Ishikawa (cell line): ENCODE measurements around the gene PDZD2.

Source experiments
- CEBPB ChIP-seq: IDR thresholded peaks from 2 replicates; pipeline ENCODE4 v1.6.1; 2012
- CREB1 ChIP-seq: IDR thresholded peaks from 2 replicates; pipeline ENCODE4 v1.6.1; 2012; ENCODE audit warnings: low read depth
- EGR1 ChIP-seq: IDR thresholded peaks from 2 replicates; pipeline ENCODE4 v1.6.1; 2012
- EP300 ChIP-seq: IDR thresholded peaks from 2 replicates; pipeline ENCODE4 v1.6.1; 2012; ENCODE audit warnings: borderline replicate concordance
- FOXM1 ChIP-seq: IDR thresholded peaks from 2 replicates; pipeline ENCODE4 v1.6.1; 2012; ENCODE audit warnings: low read depth, borderline replicate concordance
- MAX ChIP-seq: IDR thresholded peaks from 2 replicates; pipeline ENCODE4 v1.6.1; 2012
- NFIC ChIP-seq: IDR thresholded peaks from 2 replicates; pipeline ENCODE4 v1.6.1; 2012
- RAD21 ChIP-seq: IDR thresholded peaks from 2 replicates; pipeline ENCODE4 v1.6.1; 2012; ENCODE audit warnings: low read depth
- REST ChIP-seq: IDR thresholded peaks from 2 replicates; pipeline ENCODE4 v1.6.1; 2012; ENCODE audit warnings: low read depth, mild to moderate bottlenecking
- TAF1 ChIP-seq: IDR thresholded peaks from 2 replicates; pipeline ENCODE4 v1.6.1; 2012; ENCODE audit warnings: low read depth, mild to moderate bottlenecking
- TCF12 ChIP-seq: IDR thresholded peaks from 2 replicates; pipeline ENCODE4 v1.6.1; 2012; ENCODE audit warnings: low read depth
- TEAD4 ChIP-seq: IDR thresholded peaks from 2 replicates; pipeline ENCODE4 v1.6.1; 2012
- USF1 ChIP-seq: IDR thresholded peaks from 2 replicates; pipeline ENCODE4 v1.6.1; 2012
- YY1 ChIP-seq: IDR thresholded peaks from 2 replicates; pipeline ENCODE4 v1.6.1; 2012; ENCODE audit warnings: low read depth
- ZBTB7A ChIP-seq: IDR thresholded peaks from 2 replicates; pipeline ENCODE4 v1.6.1; 2012; ENCODE audit warnings: low read depth

PDZD2 gene

GRCh38 chr5:31993165-31993961, 354.4 kb downstream of the PDZD2 start:
- peak; percentile 65 for TF ChIP-seq TEAD4
- TF ChIP-seq CREB1, result no peak

- TF ChIP-seq CREB1 (no peak), FOXM1 (no peak)
These were observed 356.1 kb downstream of the PDZD2 start for GRCh38 chr5:31995006-31995405.

- TF ChIP-seq YY1 (no peak), EGR1 (no peak), USF1 (no peak), REST (no peak), ZBTB7A (no peak)
These were observed 356.8 kb downstream of the PDZD2 start for GRCh38 chr5:31995714-31996113.

- TF ChIP-seq TEAD4 (no peak), USF1 (no peak), RAD21 (no peak), TCF12 (no peak), MAX (no peak)
These were observed 358.0 kb downstream of the PDZD2 start for GRCh38 chr5:31996909-31997308.

- no peak for TF ChIP-seq REST
- TF ChIP-seq TCF12, result no peak
- TF ChIP-seq EP300, result no peak
- no peak for TF ChIP-seq USF1
- no peak for TF ChIP-seq TEAD4
- TF ChIP-seq RAD21, result no peak
- no peak for TF ChIP-seq YY1
- no peak for TF ChIP-seq ZBTB7A
- TF ChIP-seq EGR1, result no peak
These were observed 360.5 kb downstream of the PDZD2 start for GRCh38 chr5:31999470-31999869.

- TF ChIP-seq TCF12, result no peak
- TF ChIP-seq TAF1, result no peak
- no peak for TF ChIP-seq CEBPB
- TF ChIP-seq EGR1, result no peak
- no peak for TF ChIP-seq TEAD4
- no peak for TF ChIP-seq YY1
- TF ChIP-seq MAX, result no peak
- no peak for TF ChIP-seq EP300
- TF ChIP-seq REST, result no peak
- TF ChIP-seq CREB1, result no peak
- TF ChIP-seq RAD21, result no peak
- no peak for TF ChIP-seq USF1
- TF ChIP-seq ZBTB7A, result no peak
- TF ChIP-seq FOXM1, result no peak
- TF ChIP-seq NFIC, result no peak
These were observed 361.8 kb downstream of the PDZD2 start for GRCh38 chr5:32000731-32001130.
